Retinal pigment epithelial cell (primary cell): ENCODE measurements around the gene PAQR5.

Experiments used
- DNase-seq: peaks from one replicate; pipeline ENCODE4 v3.0.0-alpha.2; 2010; ENCODE audit warnings: low read depth
- H3K4me3 ChIP-seq: 2 replicates; pipeline ENCODE4 v1.5.1; 2011; ENCODE audit warnings: mild to moderate bottlenecking, low read length, control low read depth, moderate library complexity
- CTCF ChIP-seq: conservative IDR thresholded peaks from 2 replicates; pipeline ENCODE4 v1.5.1; 2011; ENCODE audit warnings: low read depth, low read length, control low read depth, inconsistent platforms

Gene PAQR5

GRCh38 chr15:69275074-69275670, 23.5 kb upstream of the PAQR5 start:
- DNase-seq: no peak
- no peak for TF ChIP-seq CTCF
- H3K4me3 ChIP-seq: no peak overlapping the region

DNA sequence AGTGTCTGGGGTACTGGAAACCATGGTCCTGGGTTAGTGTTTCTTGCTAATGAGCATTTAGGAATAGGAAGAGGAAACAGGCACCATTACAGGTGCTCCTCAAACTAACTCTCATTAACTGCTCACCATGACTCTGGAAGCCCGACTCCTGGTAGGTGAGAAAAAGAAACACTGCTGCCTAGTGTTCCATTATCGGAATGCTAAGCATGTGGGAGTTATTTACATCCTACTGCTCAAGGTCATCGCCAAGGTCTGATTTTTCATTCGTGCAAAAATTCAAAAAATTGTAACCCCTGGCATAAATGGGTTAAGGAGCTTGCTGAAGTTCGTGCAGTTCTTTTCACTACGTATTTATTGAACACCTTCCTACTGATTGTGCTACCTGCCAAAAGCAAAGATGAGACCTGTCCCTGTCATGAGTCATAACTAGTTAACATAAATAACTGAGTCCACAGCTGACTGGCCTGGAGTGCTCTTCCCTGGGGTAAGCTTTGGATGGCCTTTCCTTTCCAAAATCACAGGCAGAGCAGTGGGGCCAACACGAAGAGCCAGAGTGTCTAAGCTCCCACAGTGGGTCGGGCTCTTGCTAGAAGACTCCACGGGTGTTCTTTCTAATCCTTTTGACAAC, 22.7 kb upstream of the PAQR5 start:
- no peak for TF ChIP-seq CTCF
- H3K4me3 ChIP-seq: no peak overlapping the region
- DNase-seq: no peak

DNA sequence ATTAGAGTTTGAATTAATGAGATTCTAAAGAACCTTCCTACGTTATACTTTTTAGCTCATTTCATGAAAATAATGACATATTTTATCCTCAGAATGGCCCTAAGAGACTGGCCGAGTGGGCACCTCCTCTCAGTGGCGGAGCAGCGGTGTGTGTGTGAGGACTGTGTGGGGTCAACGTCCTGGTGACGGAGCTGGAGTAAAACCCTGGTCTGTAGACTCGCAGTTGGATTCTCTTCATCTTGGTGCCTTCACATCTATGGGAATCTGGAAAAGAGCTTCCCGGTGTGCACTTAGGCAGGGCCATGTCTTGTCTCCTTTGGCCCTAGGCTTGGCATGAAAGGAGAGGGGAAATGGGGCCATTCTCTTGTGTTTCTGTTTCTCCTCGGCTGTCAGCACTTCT, 21.4 kb upstream of the PAQR5 start:
- no peak overlapping the region for H3K4me3 ChIP-seq
- no peak for TF ChIP-seq CTCF
- no peak for DNase-seq

DNA sequence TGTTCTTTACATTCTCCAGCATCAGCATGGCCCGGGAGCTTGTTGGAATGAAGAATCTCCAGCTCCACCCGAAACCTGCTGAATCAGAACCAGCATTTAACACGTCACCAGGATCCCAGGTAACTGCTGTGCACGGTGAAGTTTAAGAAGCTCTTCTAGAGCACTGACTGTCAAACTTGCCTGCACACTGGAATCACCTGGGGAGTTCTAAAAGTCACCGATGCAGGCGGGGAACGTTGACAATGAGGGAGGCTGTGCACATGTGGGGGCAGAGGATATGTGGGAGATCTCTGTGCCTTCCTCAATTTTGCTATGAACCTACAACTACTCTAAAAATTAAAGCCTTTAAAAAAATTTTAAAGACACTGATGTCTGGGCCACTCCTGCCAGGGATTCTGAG, 19.1 kb upstream of the PAQR5 start:
- no peak for TF ChIP-seq CTCF
- DNase-seq: no peak
- no peak overlapping the region for H3K4me3 ChIP-seq

GRCh38 chr15:69280783-69281182, 17.9 kb upstream of the PAQR5 start:
- H3K4me3 ChIP-seq: no peak overlapping the region
- no peak for TF ChIP-seq CTCF
- no peak for DNase-seq

- DNase-seq: no peak
- no peak overlapping the region for H3K4me3 ChIP-seq
- TF ChIP-seq CTCF: no peak
Measured at GRCh38 chr15:69282104-69282743, 16.5 kb upstream of the PAQR5 start.

DNA sequence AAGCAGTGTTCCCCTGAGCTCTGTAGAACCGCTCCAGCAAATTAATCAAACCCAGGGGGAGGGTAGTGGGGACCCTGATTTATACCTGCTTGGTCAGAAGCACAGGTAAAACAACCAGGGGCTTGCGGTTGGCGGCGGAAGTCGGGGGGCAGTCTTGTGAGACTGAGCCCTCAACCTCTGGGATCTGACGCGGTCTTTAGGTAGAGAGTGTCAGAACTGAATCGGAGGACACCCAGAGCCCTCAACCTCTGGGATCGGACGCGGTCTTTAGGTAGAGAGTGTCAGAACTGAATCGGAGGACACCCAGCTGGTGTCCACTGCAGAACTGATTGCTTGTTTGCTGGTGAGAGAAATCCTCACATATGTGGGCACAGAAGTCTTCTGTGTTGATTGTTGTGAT, 12.9 kb upstream of the PAQR5 start:
- TF ChIP-seq CTCF: no peak
- DNase-seq: no peak

More for the DNA sequence above, 12.9 kb upstream of the PAQR5 start:
- H3K4me3 ChIP-seq: no peak overlapping the region
